Measurements from ENCODE around the gene RAI1.

The RAI1 gene

GRCh38 chr17:17837966-17838962, 157.0 kb downstream of the RAI1 start:
- H3K27ac ChIP-seq (ENCODE audit: insufficient read depth, low read length, poor library complexity, severe bottlenecking): no peak overlapping the region
- no peaks in the 10 kb centered on the region for H3K9me3 ChIP-seq (ENCODE audit: control insufficient read depth, low read length)
- no peaks in the 10 kb centered on the region for H3K27me3 ChIP-seq (replicated peaks; ENCODE audit: control insufficient read depth, insufficient read depth, low read length, poor library complexity, severe bottlenecking)
- no peak for DNase-seq
- no peak overlapping the region for H3K4me3 ChIP-seq (ENCODE audit: insufficient read depth, low read depth, low read length, poor library complexity, severe bottlenecking)
- no peaks in the 10 kb centered on the region for H3K36me3 ChIP-seq (ENCODE audit: control insufficient read depth, insufficient read depth, low read length)
- peaks cover 28% of the 10 kb centered on the region for H3K4me1 ChIP-seq (ENCODE audit: control insufficient read depth, insufficient read depth, low read length, poor library complexity, severe bottlenecking)

GRCh38 chr17:17839791-17840707, 158.8 kb downstream of the RAI1 start:
- Histone ChIP-seq H3K9me3 (ENCODE audit: control insufficient read depth, low read length) (no peaks in the 10 kb centered on the region), H3K4me3 (ENCODE audit: insufficient read depth, low read depth, low read length, poor library complexity, severe bottlenecking) (peak overlapping the region; percentile 55), H3K36me3 (ENCODE audit: control insufficient read depth, insufficient read depth, low read length) (no peaks in the 10 kb centered on the region), H3K27ac (ENCODE audit: insufficient read depth, low read length, poor library complexity, severe bottlenecking) (peak overlapping the region; percentile 81), H3K4me1 (ENCODE audit: control insufficient read depth, insufficient read depth, low read length, poor library complexity, severe bottlenecking) (peaks cover 16% of the 10 kb centered on the region), H3K27me3 (replicated peaks; ENCODE audit: control insufficient read depth, insufficient read depth, low read length, poor library complexity, severe bottlenecking) (no peaks in the 10 kb centered on the region)
- DNase-seq: peak; percentile 67 to 77 (median 70)

- DNase-seq: no peak
- H3K27me3 ChIP-seq (replicated peaks; ENCODE audit: control insufficient read depth, insufficient read depth, low read length, poor library complexity, severe bottlenecking): no peaks in the 10 kb centered on the region
- H3K27ac ChIP-seq (ENCODE audit: insufficient read depth, low read length, poor library complexity, severe bottlenecking): peak overlapping the region; percentile 81
- no peak overlapping the region for H3K4me3 ChIP-seq (ENCODE audit: insufficient read depth, low read depth, low read length, poor library complexity, severe bottlenecking)
- H3K9me3 ChIP-seq (ENCODE audit: control insufficient read depth, low read length): no peaks in the 10 kb centered on the region
- peaks cover 7% of the 10 kb centered on the region for H3K4me1 ChIP-seq (ENCODE audit: control insufficient read depth, insufficient read depth, low read length, poor library complexity, severe bottlenecking)
- H3K36me3 ChIP-seq (ENCODE audit: control insufficient read depth, insufficient read depth, low read length): no peaks in the 10 kb centered on the region
These were observed 159.7 kb downstream of the RAI1 start for GRCh38 chr17:17840751-17841591.

GRCh38 chr17:17841601-17842025, 160.4 kb downstream of the RAI1 start:
- H3K27me3 ChIP-seq (replicated peaks; ENCODE audit: control insufficient read depth, insufficient read depth, low read length, poor library complexity, severe bottlenecking): no peaks in the 10 kb centered on the region
- no peak overlapping the region for H3K27ac ChIP-seq (ENCODE audit: insufficient read depth, low read length, poor library complexity, severe bottlenecking)
- H3K36me3 ChIP-seq (ENCODE audit: control insufficient read depth, insufficient read depth, low read length): no peaks in the 10 kb centered on the region
- peaks cover 6% of the 10 kb centered on the region for H3K4me1 ChIP-seq (ENCODE audit: control insufficient read depth, insufficient read depth, low read length, poor library complexity, severe bottlenecking)
- H3K9me3 ChIP-seq (ENCODE audit: control insufficient read depth, low read length): no peaks in the 10 kb centered on the region
- no peak overlapping the region for H3K4me3 ChIP-seq (ENCODE audit: insufficient read depth, low read depth, low read length, poor library complexity, severe bottlenecking)
- no peak for DNase-seq

GRCh38 chr17:17842111-17842876, 161.0 kb downstream of the RAI1 start:
- no peak for DNase-seq
- Histone ChIP-seq H3K36me3 (ENCODE audit: control insufficient read depth, insufficient read depth, low read length) (no peaks in the 10 kb centered on the region), H3K27me3 (replicated peaks; ENCODE audit: control insufficient read depth, insufficient read depth, low read length, poor library complexity, severe bottlenecking) (no peaks in the 10 kb centered on the region), H3K9me3 (ENCODE audit: control insufficient read depth, low read length) (no peaks in the 10 kb centered on the region), H3K4me1 (ENCODE audit: control insufficient read depth, insufficient read depth, low read length, poor library complexity, severe bottlenecking) (peaks cover 7% of the 10 kb centered on the region), H3K27ac (ENCODE audit: insufficient read depth, low read length, poor library complexity, severe bottlenecking) (no peak overlapping the region), H3K4me3 (ENCODE audit: insufficient read depth, low read depth, low read length, poor library complexity, severe bottlenecking) (no peak overlapping the region)

- Histone ChIP-seq H3K4me1 (ENCODE audit: control insufficient read depth, insufficient read depth, low read length, poor library complexity, severe bottlenecking) (peaks cover 15% of the 10 kb centered on the region), H3K9me3 (ENCODE audit: control insufficient read depth, low read length) (no peaks in the 10 kb centered on the region), H3K27me3 (replicated peaks; ENCODE audit: control insufficient read depth, insufficient read depth, low read length, poor library complexity, severe bottlenecking) (no peaks in the 10 kb centered on the region), H3K27ac (ENCODE audit: insufficient read depth, low read length, poor library complexity, severe bottlenecking) (no peak overlapping the region), H3K4me3 (ENCODE audit: insufficient read depth, low read depth, low read length, poor library complexity, severe bottlenecking) (no peak overlapping the region), H3K36me3 (ENCODE audit: control insufficient read depth, insufficient read depth, low read length) (no peaks in the 10 kb centered on the region)
- DNase-seq: no peak
These were observed 161.8 kb downstream of the RAI1 start for GRCh38 chr17:17843096-17843495.

GRCh38 chr17:17844079-17844478, 162.8 kb downstream of the RAI1 start:
- Histone ChIP-seq H3K36me3 (ENCODE audit: control insufficient read depth, insufficient read depth, low read length) (no peaks in the 10 kb centered on the region), H3K27me3 (replicated peaks; ENCODE audit: control insufficient read depth, insufficient read depth, low read length, poor library complexity, severe bottlenecking) (no peaks in the 10 kb centered on the region), H3K4me1 (ENCODE audit: control insufficient read depth, insufficient read depth, low read length, poor library complexity, severe bottlenecking) (peaks cover 25% of the 10 kb centered on the region), H3K4me3 (ENCODE audit: insufficient read depth, low read depth, low read length, poor library complexity, severe bottlenecking) (no peak overlapping the region), H3K9me3 (ENCODE audit: control insufficient read depth, low read length) (no peaks in the 10 kb centered on the region), H3K27ac (ENCODE audit: insufficient read depth, low read length, poor library complexity, severe bottlenecking) (no peak overlapping the region)
- DNase-seq: no peak

GRCh38 chr17:17844500-17844899, 163.2 kb downstream of the RAI1 start:
- Histone ChIP-seq H3K4me3 (ENCODE audit: insufficient read depth, low read depth, low read length, poor library complexity, severe bottlenecking) (no peak overlapping the region), H3K4me1 (ENCODE audit: control insufficient read depth, insufficient read depth, low read length, poor library complexity, severe bottlenecking) (peaks cover 25% of the 10 kb centered on the region)

More at GRCh38 chr17:17844500-17844899, 163.2 kb downstream of the RAI1 start:
- no peak for DNase-seq
- Histone ChIP-seq H3K27ac (ENCODE audit: insufficient read depth, low read length, poor library complexity, severe bottlenecking) (no peak overlapping the region), H3K27me3 (replicated peaks; ENCODE audit: control insufficient read depth, insufficient read depth, low read length, poor library complexity, severe bottlenecking) (no peaks in the 10 kb centered on the region), H3K36me3 (ENCODE audit: control insufficient read depth, insufficient read depth, low read length) (no peaks in the 10 kb centered on the region), H3K9me3 (ENCODE audit: control insufficient read depth, low read length) (no peaks in the 10 kb centered on the region)
